ENCODE measurements around the gene GSTM3.

DNA sequence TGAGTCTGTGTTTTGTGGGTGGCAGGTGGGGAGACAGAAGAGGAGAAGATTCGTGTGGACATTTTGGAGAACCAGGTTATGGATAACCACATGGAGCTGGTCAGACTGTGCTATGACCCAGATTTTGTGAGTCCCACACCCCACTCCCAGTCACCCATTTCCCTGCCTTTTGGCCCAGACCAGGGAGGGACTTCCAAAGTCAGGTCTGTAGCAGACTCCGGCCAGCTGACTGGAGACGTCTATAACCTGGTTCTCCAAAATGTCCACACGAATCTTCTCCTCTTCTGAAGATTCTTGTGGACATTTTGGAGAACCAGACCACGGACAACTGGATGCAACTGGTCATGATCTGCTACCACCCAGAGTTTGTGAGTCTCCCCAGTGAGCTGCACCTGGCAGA, 27.2 kb downstream of the GSTM3 start:
- TF ChIP-seq, protein P1, sequence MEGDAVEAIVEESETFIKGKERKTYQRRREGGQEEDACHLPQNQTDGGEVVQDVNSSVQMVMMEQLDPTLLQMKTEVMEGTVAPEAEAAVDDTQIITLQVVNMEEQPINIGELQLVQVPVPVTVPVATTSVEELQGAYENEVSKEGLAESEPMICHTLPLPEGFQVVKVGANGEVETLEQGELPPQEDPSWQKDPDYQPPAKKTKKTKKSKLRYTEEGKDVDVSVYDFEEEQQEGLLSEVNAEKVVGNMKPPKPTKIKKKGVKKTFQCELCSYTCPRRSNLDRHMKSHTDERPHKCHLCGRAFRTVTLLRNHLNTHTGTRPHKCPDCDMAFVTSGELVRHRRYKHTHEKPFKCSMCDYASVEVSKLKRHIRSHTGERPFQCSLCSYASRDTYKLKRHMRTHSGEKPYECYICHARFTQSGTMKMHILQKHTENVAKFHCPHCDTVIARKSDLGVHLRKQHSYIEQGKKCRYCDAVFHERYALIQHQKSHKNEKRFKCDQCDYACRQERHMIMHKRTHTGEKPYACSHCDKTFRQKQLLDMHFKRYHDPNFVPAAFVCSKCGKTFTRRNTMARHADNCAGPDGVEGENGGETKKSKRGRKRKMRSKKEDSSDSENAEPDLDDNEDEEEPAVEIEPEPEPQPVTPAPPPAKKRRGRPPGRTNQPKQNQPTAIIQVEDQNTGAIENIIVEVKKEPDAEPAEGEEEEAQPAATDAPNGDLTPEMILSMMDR (conservative IDR thresholded peaks at IDR 0.05; ENCODE audit: low read length): no peak
- TF ChIP-seq EZH2phosphoT487 (IDR thresholded peaks at IDR 0.05; ENCODE audit: borderline replicate concordance, low read depth, low read length): no peak

Measured in OCI-LY7 (cell line).